Skin of body (tissue), 2 donors: Measurements from ENCODE around the gene ELFN1. TPM values are rescaled to one million over a fixed set of nuclear protein-coding genes. Genes with fewer than 3 reads are reported as not detected.

Source experiments
- DNase-seq: peaks from one replicate; lab custom pipeline; 2025; lab: John Stamatoyannopoulos, UW
- total RNA-seq: library from RNA; depleted of rRNA; stranded (reverse); fragments of >200 nt; gene quantifications from one replicate; pipeline ENCODE4 v1.2.3, GENCODE V29; 2014

ELFN1 gene
- total RNA-seq, 1 donor from 2014 or later, result 3.1 TPM

GRCh38 chr7:1675673-1676549 is 5.8 kb downstream of the ELFN1 start:
- DNase-seq, result no peak

GRCh38 chr7:1676550-1677078 is 6.5 kb downstream of the ELFN1 start:
- no peak for DNase-seq

- DNase-seq, result no peak
Observed at GRCh38 chr7:1677206-1678080, 7.4 kb downstream of the ELFN1 start.

GRCh38 chr7:1678081-1678543 is 8.0 kb downstream of the ELFN1 start:
- no peak for DNase-seq

GRCh38 chr7:1678571-1679325 is 8.7 kb downstream of the ELFN1 start:
- no peak for DNase-seq

GRCh38 chr7:1679326-1679965 is 9.4 kb downstream of the ELFN1 start:
- no peak for DNase-seq

- no peak for DNase-seq
Observed at GRCh38 chr7:1679966-1680730, 10.1 kb downstream of the ELFN1 start.

GRCh38 chr7:1681581-1681980 is 11.5 kb downstream of the ELFN1 start:
- DNase-seq, result no peak

GRCh38 chr7:1685000-1685624 is 15.0 kb downstream of the ELFN1 start:
- DNase-seq, result no peak

- no peak for DNase-seq
Observed at GRCh38 chr7:1688542-1688941, 18.5 kb downstream of the ELFN1 start.

- DNase-seq, result no peak
Observed at GRCh38 chr7:1689311-1689710, 19.2 kb downstream of the ELFN1 start.

GRCh38 chr7:1690359-1690958 is 20.4 kb downstream of the ELFN1 start:
- no peak for DNase-seq

GRCh38 chr7:1691096-1691495 is 21.0 kb downstream of the ELFN1 start:
- DNase-seq, result no peak

GRCh38 chr7:1691601-1692514 is 21.8 kb downstream of the ELFN1 start:
- no peak for DNase-seq

- no peak for DNase-seq
Observed at GRCh38 chr7:1692515-1693418, 22.7 kb downstream of the ELFN1 start.

GRCh38 chr7:1693419-1693990 is 23.4 kb downstream of the ELFN1 start:
- DNase-seq, result no peak
